HEK293 (cell line): ENCODE data around the gene NT5C2.

ENCODE experiments used
- CTCF ChIA-PET: fragments of 350-600 bp; formaldehyde crosslinking; extraction: SDS; loops from one replicate; lab custom pipeline; 2021; ENCODE audit warnings: antibody characterized with exemption; lab: Yijun Ruan, JAX
- POLR2A ChIA-PET: fragments of 300-600 bp; formaldehyde crosslinking; extraction: SDS; loops from one replicate; lab custom pipeline; 2020; ENCODE audit warnings: antibody characterized with exemption, inconsistent platforms; lab: Yijun Ruan, JAX
- H3K27ac ChIP-seq: fragments of 200-500 bp; sonication (Bioruptor generic); 2 replicates; pipeline ENCODE4 v1.5.1; 2014; ENCODE audit warnings: low read depth, low read length, control low read depth, inconsistent platforms; ENCODE audit errors: extremely low read depth
- H3K36me3 ChIP-seq, 2 experiments: fragments of 200-500 bp in 1 of 2; sonication (Bioruptor generic) in 1 of 2; 1 replicate in 1 of 2; 2 replicates in 1 of 2; pipeline ENCODE4 v1.5.1; 2014 to 2017; ENCODE audit warnings: inconsistent platforms in 2 of 2, low read length in 2 of 2; ENCODE audit not compliant: control insufficient read depth in 2 of 2, insufficient read depth in 1 of 2
- H3K4me1 ChIP-seq: fragments of 200-500 bp; sonication (Bioruptor generic); 2 replicates; pipeline ENCODE4 v1.5.1; 2014; ENCODE audit warnings: mild to moderate bottlenecking, low read length, inconsistent platforms; ENCODE audit not compliant: control insufficient read depth, insufficient read depth
- H3K4me3 ChIP-seq: 2 replicates; pipeline ENCODE4 v1.5.1; 2011; ENCODE audit warnings: low read depth, mild to moderate bottlenecking, control low read depth, low read length, moderate library complexity
- H3K9me3 ChIP-seq: fragments of 200-500 bp; sonication (Bioruptor generic); 2 replicates; pipeline ENCODE4 v1.5.1; 2014; ENCODE audit warnings: low read depth, low read length, inconsistent platforms; ENCODE audit not compliant: control insufficient read depth, insufficient read depth
- EGR2 ChIP-seq: fragments of 450-650 bp; formaldehyde crosslinking; IDR thresholded peaks from 2 replicates; pipeline ENCODE4 v1.5.1; 2016; ENCODE audit warnings: low read depth, missing biosample characterization, missing genetic modification characterization
- FEZF1 ChIP-seq: fragments of 450-650 bp; formaldehyde crosslinking; IDR thresholded peaks from 2 replicates; pipeline ENCODE4 v1.5.1; 2016; ENCODE audit warnings: missing biosample characterization, missing genetic modification characterization
- GLIS1 ChIP-seq: fragments of 450-650 bp; formaldehyde crosslinking; IDR thresholded peaks from 2 replicates; pipeline ENCODE4 v1.5.1; 2016; ENCODE audit warnings: missing biosample characterization, missing genetic modification characterization
- IKZF3 ChIP-seq: fragments of 450-650 bp; IDR thresholded peaks from 2 replicates; pipeline ENCODE4 v1.5.0; 2018; ENCODE audit warnings: missing biosample characterization, mild to moderate bottlenecking, missing genetic modification characterization, moderate library complexity
- OSR2 ChIP-seq: fragments of 450-650 bp; formaldehyde crosslinking; IDR thresholded peaks from 2 replicates; pipeline ENCODE4 v1.5.1; 2016; ENCODE audit warnings: missing biosample characterization, missing genetic modification characterization
- TCF7L2 ChIP-seq: IDR thresholded peaks from 2 replicates; pipeline ENCODE4 v1.6.1; 2011; ENCODE audit warnings: low read depth, mild to moderate bottlenecking, inconsistent platforms, low read length, moderate library complexity, borderline replicate concordance
- ZBTB1 ChIP-seq: fragments of 450-650 bp; formaldehyde crosslinking; IDR thresholded peaks from 2 replicates; pipeline ENCODE4 v1.5.1; 2016; ENCODE audit warnings: missing biosample characterization, missing genetic modification characterization
- ZBTB7A ChIP-seq: fragments of 450-650 bp; formaldehyde crosslinking; IDR thresholded peaks from 2 replicates; pipeline ENCODE4 v1.5.1; 2016; ENCODE audit warnings: low read depth, missing biosample characterization, missing genetic modification characterization
- ZNF146 ChIP-seq: fragments of 450-650 bp; formaldehyde crosslinking; IDR thresholded peaks from 2 replicates; pipeline ENCODE4 v1.5.1; 2016; ENCODE audit warnings: missing biosample characterization, missing genetic modification characterization
- ZNF391 ChIP-seq: fragments of 450-650 bp; formaldehyde crosslinking; IDR thresholded peaks from 2 replicates; pipeline ENCODE4 v1.5.1; 2016; ENCODE audit warnings: low read depth, missing biosample characterization, missing genetic modification characterization, borderline replicate concordance
- ZNF426 ChIP-seq: fragments of 450-650 bp; formaldehyde crosslinking; IDR thresholded peaks from 2 replicates; pipeline ENCODE4 v1.5.1; 2017; ENCODE audit warnings: missing biosample characterization, missing genetic modification characterization, mild to moderate bottlenecking, inconsistent platforms, moderate library complexity
- ZNF549 ChIP-seq: fragments of 450-650 bp; IDR thresholded peaks from 2 replicates; pipeline ENCODE4 v1.5.1; 2018; ENCODE audit warnings: missing biosample characterization, missing genetic modification characterization, mild to moderate bottlenecking, inconsistent platforms, moderate library complexity
- ZNF626 ChIP-seq: fragments of 450-650 bp; sonication (Bioruptor Pico); formaldehyde crosslinking; IDR thresholded peaks from 2 replicates; pipeline ENCODE4 v1.5.1; 2018; ENCODE audit warnings: missing biosample characterization, missing genetic modification characterization, inconsistent platforms
- ZNF677 ChIP-seq: fragments of 450-650 bp; IDR thresholded peaks from 2 replicates; pipeline ENCODE4 v1.5.0; 2018; ENCODE audit warnings: missing biosample characterization, mild to moderate bottlenecking, missing genetic modification characterization, moderate library complexity
- ZSCAN23 ChIP-seq: fragments of 450-650 bp; formaldehyde crosslinking; IDR thresholded peaks from 2 replicates; pipeline ENCODE4 v1.5.1; 2016; ENCODE audit warnings: missing biosample characterization, missing genetic modification characterization
- TF ChIP-seq, protein P1 (sequence below): fragments of 450-650 bp; formaldehyde crosslinking; IDR thresholded peaks from 2 replicates; pipeline ENCODE4 v1.5.1; 2016; ENCODE audit warnings: missing biosample characterization, missing genetic modification characterization, low read depth
- TF ChIP-seq, protein P2 (sequence below): fragments of 450-650 bp; formaldehyde crosslinking; IDR thresholded peaks from 2 replicates; pipeline ENCODE4 v1.5.1; 2016; ENCODE audit warnings: missing biosample characterization, missing genetic modification characterization
- TF ChIP-seq, protein P3 (sequence below): fragments of 450-650 bp; IDR thresholded peaks from 2 replicates; pipeline ENCODE4 v1.5.1; 2018; ENCODE audit warnings: missing biosample characterization, mild to moderate bottlenecking, missing genetic modification characterization
- TF ChIP-seq, protein P4 (sequence below): fragments of 450-650 bp; formaldehyde crosslinking; IDR thresholded peaks from 2 replicates; pipeline ENCODE4 v1.5.1; 2016; ENCODE audit warnings: missing biosample characterization, missing genetic modification characterization, borderline replicate concordance
- TF ChIP-seq, protein P5 (sequence below): fragments of 450-650 bp; formaldehyde crosslinking; conservative IDR thresholded peaks from 2 replicates; pipeline ENCODE4 v1.5.1; 2016; ENCODE audit warnings: low read depth, missing biosample characterization, missing genetic modification characterization
- TF ChIP-seq, protein P6 (sequence below): fragments of 450-650 bp; formaldehyde crosslinking; IDR thresholded peaks from 2 replicates; pipeline ENCODE4 v1.5.1; 2017; ENCODE audit warnings: missing biosample characterization, missing genetic modification characterization
- TF ChIP-seq, protein P7 (sequence below): fragments of 450-650 bp; formaldehyde crosslinking; IDR thresholded peaks from 2 replicates; pipeline ENCODE4 v1.5.1; 2016; ENCODE audit warnings: missing biosample characterization, missing genetic modification characterization

The NT5C2 gene

DNA sequence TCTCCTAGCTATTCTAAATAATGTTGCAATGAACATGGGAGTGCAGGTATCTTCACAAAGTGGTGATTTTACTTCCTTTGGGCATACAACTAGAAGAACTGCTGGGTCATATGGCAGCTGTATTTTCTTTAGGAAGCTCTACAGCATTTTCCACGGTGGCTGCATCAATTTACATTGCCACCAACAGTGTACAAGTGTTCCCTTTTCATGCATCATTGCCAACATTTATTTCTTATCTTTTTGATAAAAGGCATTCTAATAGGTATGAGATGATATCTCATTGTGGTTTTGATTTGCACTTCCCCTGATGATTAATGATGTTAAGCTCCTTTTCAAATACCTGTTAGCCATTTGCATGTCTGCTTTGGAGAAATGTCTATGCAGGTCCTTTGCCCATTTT, 52.6 kb downstream of the NT5C2 start:
- ChIA-PET POLR2A (no interaction called here), CTCF (interaction anchor here (0.7 kb wide), 2 partner anchors 31 to 103 kb away, joined by 4 read pairs; no protein-coding TSS in a partner anchor)
- H3K9me3 ChIP-seq, result no peaks in the 10 kb centered on the region
- H3K27ac ChIP-seq, result no peak overlapping the region
- peaks cover 12% of the 10 kb centered on the region for H3K4me1 ChIP-seq
- no peak overlapping the region for H3K4me3 ChIP-seq
- H3K36me3 ChIP-seq, result peaks cover 12% of the 10 kb centered on the region in 2 experiments; a peak in 2 of 3 replicates
- no peak for TF ChIP-seq ZNF549 (tag by site-specific recombination)
- TF ChIP-seq, protein P1, sequence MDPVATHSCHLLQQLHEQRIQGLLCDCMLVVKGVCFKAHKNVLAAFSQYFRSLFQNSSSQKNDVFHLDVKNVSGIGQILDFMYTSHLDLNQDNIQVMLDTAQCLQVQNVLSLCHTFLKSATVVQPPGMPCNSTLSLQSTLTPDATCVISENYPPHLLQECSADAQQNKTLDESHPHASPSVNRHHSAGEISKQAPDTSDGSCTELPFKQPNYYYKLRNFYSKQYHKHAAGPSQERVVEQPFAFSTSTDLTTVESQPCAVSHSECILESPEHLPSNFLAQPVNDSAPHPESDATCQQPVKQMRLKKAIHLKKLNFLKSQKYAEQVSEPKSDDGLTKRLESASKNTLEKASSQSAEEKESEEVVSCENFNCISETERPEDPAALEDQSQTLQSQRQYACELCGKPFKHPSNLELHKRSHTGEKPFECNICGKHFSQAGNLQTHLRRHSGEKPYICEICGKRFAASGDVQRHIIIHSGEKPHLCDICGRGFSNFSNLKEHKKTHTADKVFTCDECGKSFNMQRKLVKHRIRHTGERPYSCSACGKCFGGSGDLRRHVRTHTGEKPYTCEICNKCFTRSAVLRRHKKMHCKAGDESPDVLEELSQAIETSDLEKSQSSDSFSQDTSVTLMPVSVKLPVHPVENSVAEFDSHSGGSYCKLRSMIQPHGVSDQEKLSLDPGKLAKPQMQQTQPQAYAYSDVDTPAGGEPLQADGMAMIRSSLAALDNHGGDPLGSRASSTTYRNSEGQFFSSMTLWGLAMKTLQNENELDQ, result no peak
- TF ChIP-seq, protein P2, sequence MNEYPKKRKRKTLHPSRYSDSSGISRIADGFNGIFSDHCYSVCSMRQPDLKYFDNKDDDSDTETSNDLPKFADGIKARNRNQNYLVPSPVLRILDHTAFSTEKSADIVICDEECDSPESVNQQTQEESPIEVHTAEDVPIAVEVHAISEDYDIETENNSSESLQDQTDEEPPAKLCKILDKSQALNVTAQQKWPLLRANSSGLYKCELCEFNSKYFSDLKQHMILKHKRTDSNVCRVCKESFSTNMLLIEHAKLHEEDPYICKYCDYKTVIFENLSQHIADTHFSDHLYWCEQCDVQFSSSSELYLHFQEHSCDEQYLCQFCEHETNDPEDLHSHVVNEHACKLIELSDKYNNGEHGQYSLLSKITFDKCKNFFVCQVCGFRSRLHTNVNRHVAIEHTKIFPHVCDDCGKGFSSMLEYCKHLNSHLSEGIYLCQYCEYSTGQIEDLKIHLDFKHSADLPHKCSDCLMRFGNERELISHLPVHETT (tag by site-specific recombination), result no peak
- TF ChIP-seq FEZF1, result peak; percentile 78
- TF ChIP-seq, protein P3, sequence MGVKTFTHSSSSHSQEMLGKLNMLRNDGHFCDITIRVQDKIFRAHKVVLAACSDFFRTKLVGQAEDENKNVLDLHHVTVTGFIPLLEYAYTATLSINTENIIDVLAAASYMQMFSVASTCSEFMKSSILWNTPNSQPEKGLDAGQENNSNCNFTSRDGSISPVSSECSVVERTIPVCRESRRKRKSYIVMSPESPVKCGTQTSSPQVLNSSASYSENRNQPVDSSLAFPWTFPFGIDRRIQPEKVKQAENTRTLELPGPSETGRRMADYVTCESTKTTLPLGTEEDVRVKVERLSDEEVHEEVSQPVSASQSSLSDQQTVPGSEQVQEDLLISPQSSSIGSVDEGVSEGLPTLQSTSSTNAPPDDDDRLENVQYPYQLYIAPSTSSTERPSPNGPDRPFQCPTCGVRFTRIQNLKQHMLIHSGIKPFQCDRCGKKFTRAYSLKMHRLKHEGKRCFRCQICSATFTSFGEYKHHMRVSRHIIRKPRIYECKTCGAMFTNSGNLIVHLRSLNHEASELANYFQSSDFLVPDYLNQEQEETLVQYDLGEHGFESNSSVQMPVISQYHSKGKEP (tag by site-specific recombination), result peak; percentile 33; the same call in 1 of the 2 replicates
- no peak for TF ChIP-seq ZBTB1
- TF ChIP-seq, protein P4, sequence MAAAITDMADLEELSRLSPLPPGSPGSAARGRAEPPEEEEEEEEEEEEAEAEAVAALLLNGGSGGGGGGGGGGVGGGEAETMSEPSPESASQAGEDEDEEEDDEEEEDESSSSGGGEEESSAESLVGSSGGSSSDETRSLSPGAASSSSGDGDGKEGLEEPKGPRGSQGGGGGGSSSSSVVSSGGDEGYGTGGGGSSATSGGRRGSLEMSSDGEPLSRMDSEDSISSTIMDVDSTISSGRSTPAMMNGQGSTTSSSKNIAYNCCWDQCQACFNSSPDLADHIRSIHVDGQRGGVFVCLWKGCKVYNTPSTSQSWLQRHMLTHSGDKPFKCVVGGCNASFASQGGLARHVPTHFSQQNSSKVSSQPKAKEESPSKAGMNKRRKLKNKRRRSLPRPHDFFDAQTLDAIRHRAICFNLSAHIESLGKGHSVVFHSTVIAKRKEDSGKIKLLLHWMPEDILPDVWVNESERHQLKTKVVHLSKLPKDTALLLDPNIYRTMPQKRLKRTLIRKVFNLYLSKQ, result no peak
- TF ChIP-seq TCF7L2, result no peak; the same call in 1 of the 2 replicates
- TF ChIP-seq, protein P5, sequence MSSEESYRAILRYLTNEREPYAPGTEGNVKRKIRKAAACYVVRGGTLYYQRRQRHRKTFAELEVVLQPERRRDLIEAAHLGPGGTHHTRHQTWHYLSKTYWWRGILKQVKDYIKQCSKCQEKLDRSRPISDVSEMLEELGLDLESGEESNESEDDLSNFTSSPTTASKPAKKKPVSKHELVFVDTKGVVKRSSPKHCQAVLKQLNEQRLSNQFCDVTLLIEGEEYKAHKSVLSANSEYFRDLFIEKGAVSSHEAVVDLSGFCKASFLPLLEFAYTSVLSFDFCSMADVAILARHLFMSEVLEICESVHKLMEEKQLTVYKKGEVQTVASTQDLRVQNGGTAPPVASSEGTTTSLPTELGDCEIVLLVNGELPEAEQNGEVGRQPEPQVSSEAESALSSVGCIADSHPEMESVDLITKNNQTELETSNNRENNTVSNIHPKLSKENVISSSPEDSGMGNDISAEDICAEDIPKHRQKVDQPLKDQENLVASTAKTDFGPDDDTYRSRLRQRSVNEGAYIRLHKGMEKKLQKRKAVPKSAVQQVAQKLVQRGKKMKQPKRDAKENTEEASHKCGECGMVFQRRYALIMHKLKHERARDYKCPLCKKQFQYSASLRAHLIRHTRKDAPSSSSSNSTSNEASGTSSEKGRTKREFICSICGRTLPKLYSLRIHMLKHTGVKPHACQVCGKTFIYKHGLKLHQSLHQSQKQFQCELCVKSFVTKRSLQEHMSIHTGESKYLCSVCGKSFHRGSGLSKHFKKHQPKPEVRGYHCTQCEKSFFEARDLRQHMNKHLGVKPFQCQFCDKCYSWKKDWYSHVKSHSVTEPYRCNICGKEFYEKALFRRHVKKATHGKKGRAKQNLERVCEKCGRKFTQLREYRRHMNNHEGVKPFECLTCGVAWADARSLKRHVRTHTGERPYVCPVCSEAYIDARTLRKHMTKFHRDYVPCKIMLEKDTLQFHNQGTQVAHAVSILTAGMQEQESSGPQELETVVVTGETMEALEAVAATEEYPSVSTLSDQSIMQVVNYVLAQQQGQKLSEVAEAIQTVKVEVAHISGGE (tag by site-specific recombination), result no peak
- no peak for TF ChIP-seq ZBTB7A (tag by site-specific recombination)
- TF ChIP-seq, protein P6, sequence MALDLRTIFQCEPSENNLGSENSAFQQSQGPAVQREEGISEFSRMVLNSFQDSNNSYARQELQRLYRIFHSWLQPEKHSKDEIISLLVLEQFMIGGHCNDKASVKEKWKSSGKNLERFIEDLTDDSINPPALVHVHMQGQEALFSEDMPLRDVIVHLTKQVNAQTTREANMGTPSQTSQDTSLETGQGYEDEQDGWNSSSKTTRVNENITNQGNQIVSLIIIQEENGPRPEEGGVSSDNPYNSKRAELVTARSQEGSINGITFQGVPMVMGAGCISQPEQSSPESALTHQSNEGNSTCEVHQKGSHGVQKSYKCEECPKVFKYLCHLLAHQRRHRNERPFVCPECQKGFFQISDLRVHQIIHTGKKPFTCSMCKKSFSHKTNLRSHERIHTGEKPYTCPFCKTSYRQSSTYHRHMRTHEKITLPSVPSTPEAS (tag by site-specific recombination), result no peak
- TF ChIP-seq IKZF3 (tag by site-specific recombination), result no peak
- no peak for TF ChIP-seq ZNF426 (tag by site-specific recombination)
- no peak for TF ChIP-seq ZNF677 (tag by site-specific recombination)
- no peak for TF ChIP-seq ZNF626
- TF ChIP-seq ZNF146 (tag by site-specific recombination), result no peak
- TF ChIP-seq, protein P7, sequence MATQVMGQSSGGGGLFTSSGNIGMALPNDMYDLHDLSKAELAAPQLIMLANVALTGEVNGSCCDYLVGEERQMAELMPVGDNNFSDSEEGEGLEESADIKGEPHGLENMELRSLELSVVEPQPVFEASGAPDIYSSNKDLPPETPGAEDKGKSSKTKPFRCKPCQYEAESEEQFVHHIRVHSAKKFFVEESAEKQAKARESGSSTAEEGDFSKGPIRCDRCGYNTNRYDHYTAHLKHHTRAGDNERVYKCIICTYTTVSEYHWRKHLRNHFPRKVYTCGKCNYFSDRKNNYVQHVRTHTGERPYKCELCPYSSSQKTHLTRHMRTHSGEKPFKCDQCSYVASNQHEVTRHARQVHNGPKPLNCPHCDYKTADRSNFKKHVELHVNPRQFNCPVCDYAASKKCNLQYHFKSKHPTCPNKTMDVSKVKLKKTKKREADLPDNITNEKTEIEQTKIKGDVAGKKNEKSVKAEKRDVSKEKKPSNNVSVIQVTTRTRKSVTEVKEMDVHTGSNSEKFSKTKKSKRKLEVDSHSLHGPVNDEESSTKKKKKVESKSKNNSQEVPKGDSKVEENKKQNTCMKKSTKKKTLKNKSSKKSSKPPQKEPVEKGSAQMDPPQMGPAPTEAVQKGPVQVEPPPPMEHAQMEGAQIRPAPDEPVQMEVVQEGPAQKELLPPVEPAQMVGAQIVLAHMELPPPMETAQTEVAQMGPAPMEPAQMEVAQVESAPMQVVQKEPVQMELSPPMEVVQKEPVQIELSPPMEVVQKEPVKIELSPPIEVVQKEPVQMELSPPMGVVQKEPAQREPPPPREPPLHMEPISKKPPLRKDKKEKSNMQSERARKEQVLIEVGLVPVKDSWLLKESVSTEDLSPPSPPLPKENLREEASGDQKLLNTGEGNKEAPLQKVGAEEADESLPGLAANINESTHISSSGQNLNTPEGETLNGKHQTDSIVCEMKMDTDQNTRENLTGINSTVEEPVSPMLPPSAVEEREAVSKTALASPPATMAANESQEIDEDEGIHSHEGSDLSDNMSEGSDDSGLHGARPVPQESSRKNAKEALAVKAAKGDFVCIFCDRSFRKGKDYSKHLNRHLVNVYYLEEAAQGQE (tag by site-specific recombination), result no peak
- no peak for TF ChIP-seq ZNF391
- TF ChIP-seq ZSCAN23, result no peak
- TF ChIP-seq OSR2 (tag by site-specific recombination), result peak; percentile 64
- no peak for TF ChIP-seq EGR2 (tag by site-specific recombination)
- 0 out of 2 replicates have a peak, but pooled peaks have one; percentile 27 for TF ChIP-seq GLIS1 (tag by site-specific recombination)
